ENCODE measurements around the gene UFC1.

DNA sequence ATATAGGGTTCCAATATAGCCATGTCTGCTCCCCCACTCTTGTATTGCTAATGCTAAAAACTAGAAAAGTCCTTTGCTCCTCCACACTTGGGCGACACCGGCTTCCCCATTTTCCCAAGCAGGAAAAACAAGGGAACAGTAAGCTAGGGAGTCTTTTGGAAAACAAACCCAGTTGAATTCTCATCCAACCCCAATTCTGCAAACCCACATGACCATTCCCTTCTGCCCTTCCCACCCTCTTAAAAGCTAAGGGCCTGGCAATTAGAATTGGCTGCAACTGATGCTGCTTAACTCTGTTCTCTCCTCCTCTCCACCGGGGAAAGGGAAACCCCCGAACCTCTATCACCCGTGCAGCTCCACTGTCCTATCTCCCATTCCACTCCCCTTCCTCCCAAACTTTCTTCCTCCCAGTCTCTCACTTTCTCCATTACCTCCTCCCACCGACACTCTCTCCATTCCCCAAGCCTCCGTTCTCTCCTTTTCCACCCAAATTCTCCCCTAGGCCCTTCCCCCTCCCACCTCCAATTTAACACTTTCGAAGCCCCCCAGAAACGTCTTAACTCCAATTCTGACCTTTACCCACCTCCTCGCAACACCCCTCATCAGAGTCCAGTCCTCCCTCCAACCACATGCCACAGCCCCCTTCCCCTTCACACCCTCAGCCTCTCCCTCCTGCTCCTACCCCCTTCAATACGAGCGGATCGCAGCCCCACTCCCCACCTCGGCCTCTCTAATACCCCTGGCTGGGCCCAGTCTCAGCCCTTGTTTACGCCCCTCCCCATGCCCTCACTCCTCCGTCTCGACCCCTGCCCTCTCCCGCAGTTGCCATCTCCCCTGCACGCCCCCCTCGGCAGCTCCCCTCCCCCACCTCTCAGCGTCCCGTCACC, 22.0 kb upstream of the UFC1 start:
- no peak for TF ChIP-seq EZH2 (IDR thresholded peaks at IDR 0.05; ENCODE audit: borderline replicate concordance)
- TF ChIP-seq, protein P1, sequence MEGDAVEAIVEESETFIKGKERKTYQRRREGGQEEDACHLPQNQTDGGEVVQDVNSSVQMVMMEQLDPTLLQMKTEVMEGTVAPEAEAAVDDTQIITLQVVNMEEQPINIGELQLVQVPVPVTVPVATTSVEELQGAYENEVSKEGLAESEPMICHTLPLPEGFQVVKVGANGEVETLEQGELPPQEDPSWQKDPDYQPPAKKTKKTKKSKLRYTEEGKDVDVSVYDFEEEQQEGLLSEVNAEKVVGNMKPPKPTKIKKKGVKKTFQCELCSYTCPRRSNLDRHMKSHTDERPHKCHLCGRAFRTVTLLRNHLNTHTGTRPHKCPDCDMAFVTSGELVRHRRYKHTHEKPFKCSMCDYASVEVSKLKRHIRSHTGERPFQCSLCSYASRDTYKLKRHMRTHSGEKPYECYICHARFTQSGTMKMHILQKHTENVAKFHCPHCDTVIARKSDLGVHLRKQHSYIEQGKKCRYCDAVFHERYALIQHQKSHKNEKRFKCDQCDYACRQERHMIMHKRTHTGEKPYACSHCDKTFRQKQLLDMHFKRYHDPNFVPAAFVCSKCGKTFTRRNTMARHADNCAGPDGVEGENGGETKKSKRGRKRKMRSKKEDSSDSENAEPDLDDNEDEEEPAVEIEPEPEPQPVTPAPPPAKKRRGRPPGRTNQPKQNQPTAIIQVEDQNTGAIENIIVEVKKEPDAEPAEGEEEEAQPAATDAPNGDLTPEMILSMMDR (IDR thresholded peaks at IDR 0.05; ENCODE audit: poor library complexity) = no peak
- no peak for TF ChIP-seq EZH2phosphoT487 (IDR thresholded peaks at IDR 0.05; ENCODE audit: low read depth, severe bottlenecking, unreplicated experiment)

Measured in hepatocyte (in vitro differentiated cells).